H9 (cell line): ENCODE measurements around the gene SLC8B1. TPM values are rescaled to one million over a fixed set of nuclear protein-coding genes. Genes with fewer than 3 reads are reported as not detected.

Experiments
- DNase-seq: peaks from one replicate; pipeline ENCODE4 v3.0.0-alpha.2; 2017
- H2AFZ ChIP-seq: one replicate; pipeline ENCODE4 v1.6.1; 2013; ENCODE audit warnings: mild to moderate bottlenecking, low read length, control low read depth, moderate library complexity
- H2AK5ac ChIP-seq: 2 replicates; pipeline ENCODE4 v1.6.1; 2013; ENCODE audit warnings: low read length, control low read depth, mixed read lengths; ENCODE audit not compliant: insufficient read length
- H2BK120ac ChIP-seq: one replicate; pipeline ENCODE4 v1.6.1; 2013; ENCODE audit warnings: low read depth, mild to moderate bottlenecking, low read length, control low read depth, inconsistent platforms; ENCODE audit not compliant: poor library complexity, severe bottlenecking
- H2BK12ac ChIP-seq: 2 replicates; pipeline ENCODE4 v1.6.1; 2013; ENCODE audit warnings: low read length, control low read depth, mixed read lengths, low read depth; ENCODE audit not compliant: insufficient read length
- H2BK15ac ChIP-seq: 2 replicates; pipeline ENCODE4 v1.6.1; 2013; ENCODE audit warnings: low read depth, low read length, control low read depth
- H2BK20ac ChIP-seq: one replicate; pipeline ENCODE4 v1.6.1; 2013; ENCODE audit warnings: low read depth, mild to moderate bottlenecking, low read length, control low read depth, inconsistent platforms; ENCODE audit not compliant: poor library complexity, severe bottlenecking
- H2BK5ac ChIP-seq: 2 replicates; pipeline ENCODE4 v1.6.1; 2013; ENCODE audit warnings: low read length, control low read depth, mixed read lengths; ENCODE audit not compliant: insufficient read length
- H3K14ac ChIP-seq: 2 replicates; pipeline ENCODE4 v1.6.1; 2013; ENCODE audit warnings: low read length, control low read depth; ENCODE audit not compliant: insufficient read depth
- H3K18ac ChIP-seq: 2 replicates; pipeline ENCODE4 v1.6.1; 2013; ENCODE audit warnings: low read depth, mild to moderate bottlenecking, mixed read lengths, low read length, control low read depth; ENCODE audit not compliant: insufficient read length
- H3K23ac ChIP-seq: 2 replicates; pipeline ENCODE4 v1.6.1; 2013; ENCODE audit warnings: low read length, control low read depth, mixed read lengths, low read depth; ENCODE audit not compliant: insufficient read length
- H3K23me2 ChIP-seq: 2 replicates; pipeline ENCODE4 v1.6.1; 2013; ENCODE audit warnings: low read depth, mild to moderate bottlenecking, mixed read lengths, low read length, control low read depth; ENCODE audit not compliant: insufficient read length, poor library complexity, severe bottlenecking
- H3K27ac ChIP-seq: 2 replicates; pipeline ENCODE4 v1.5.1; 2013; ENCODE audit warnings: low read length, control low read depth, mixed read lengths, low read depth; ENCODE audit not compliant: insufficient read length
- H3K27me3 ChIP-seq: 2 replicates; pipeline ENCODE4 v1.6.1; 2013; ENCODE audit warnings: low read length, control low read depth, inconsistent platforms; ENCODE audit not compliant: insufficient read depth
- H3K4ac ChIP-seq: 2 replicates; pipeline ENCODE4 v1.6.1; 2013; ENCODE audit warnings: low read depth, mild to moderate bottlenecking, control low read depth, inconsistent platforms, low read length, moderate library complexity
- H3K4me1 ChIP-seq: 2 replicates; pipeline ENCODE4 v1.6.1; 2013; ENCODE audit warnings: low read length, control low read depth, inconsistent platforms; ENCODE audit not compliant: insufficient read depth
- H3K4me2 ChIP-seq: 2 replicates; pipeline ENCODE4 v1.6.1; 2013; ENCODE audit warnings: low read length, control low read depth, mixed read lengths; ENCODE audit not compliant: insufficient read length, insufficient read depth
- H3K56ac ChIP-seq: 2 replicates; pipeline ENCODE4 v1.6.1; 2013; ENCODE audit warnings: low read depth, mild to moderate bottlenecking, mixed read lengths, low read length, control low read depth; ENCODE audit not compliant: insufficient read length
- H3K79me1 ChIP-seq: 2 replicates; pipeline ENCODE4 v1.6.1; 2013; ENCODE audit warnings: low read depth, mild to moderate bottlenecking, moderate library complexity, low read length, control low read depth, inconsistent platforms; ENCODE audit not compliant: insufficient read depth, poor library complexity, severe bottlenecking
- H3K79me2 ChIP-seq: 2 replicates; pipeline ENCODE4 v1.6.1; 2013; ENCODE audit warnings: low read length, control low read depth, inconsistent platforms; ENCODE audit not compliant: insufficient read depth
- H3K9ac ChIP-seq: 2 replicates; pipeline ENCODE4 v1.6.1; 2013; ENCODE audit warnings: low read length, control low read depth, mixed read lengths; ENCODE audit not compliant: insufficient read length; ENCODE audit errors: extremely low read depth
- H3K9me3 ChIP-seq: one replicate; pipeline ENCODE4 v1.6.1; 2013; ENCODE audit warnings: low read depth, low read length, inconsistent platforms; ENCODE audit not compliant: control insufficient read depth
- H3T11ph ChIP-seq: one replicate; pipeline ENCODE4 v1.6.1; 2013; ENCODE audit warnings: mild to moderate bottlenecking, low read length, control low read depth, inconsistent platforms
- H4K20me1 ChIP-seq: one replicate; pipeline ENCODE4 v1.6.1; 2013; ENCODE audit not compliant: control insufficient read depth, insufficient read length, insufficient read depth
- H4K5ac ChIP-seq: 2 replicates; pipeline ENCODE4 v1.6.1; 2013; ENCODE audit warnings: low read depth, mild to moderate bottlenecking, mixed read lengths, low read length, control low read depth; ENCODE audit not compliant: insufficient read length
- H4K8ac ChIP-seq: replicated peaks from 2 replicates; pipeline ENCODE4 v1.6.1; 2013; ENCODE audit warnings: low read length, control low read depth, mixed read lengths, low read depth; ENCODE audit not compliant: insufficient read length
- H4K91ac ChIP-seq: 2 replicates; pipeline ENCODE4 v1.6.1; 2013; ENCODE audit warnings: low read depth, mild to moderate bottlenecking, moderate library complexity, mixed read lengths, low read length, control low read depth; ENCODE audit not compliant: insufficient read length
- H3K27ac Mint-ChIP-seq, 3 experiments: 2 replicates in 2 of 3; 3 replicates in 1 of 3; pipeline ENCODE4 v1.8.0; 2020 to 2021; ENCODE audit warnings: mixed read lengths in 3 of 3, mild to moderate bottlenecking in 1 of 3, moderate library complexity in 1 of 3
- H3K27me3 Mint-ChIP-seq: 2 replicates; pipeline ENCODE4 v1.8.0; 2021; ENCODE audit warnings: low read depth, mild to moderate bottlenecking, moderate library complexity, mixed read lengths
- H3K36me3 Mint-ChIP-seq, 3 experiments: 2 replicates in 2 of 3; 3 replicates in 1 of 3; pipeline ENCODE4 v1.8.0; 2020 to 2021; ENCODE audit warnings: low read depth in 3 of 3, mixed read lengths in 3 of 3; ENCODE audit not compliant: insufficient read depth in 1 of 3
- H3K4me1 Mint-ChIP-seq, 2 experiments: 2 replicates each; pipeline ENCODE4 v1.8.0; 2020; ENCODE audit warnings: mixed read lengths in 2 of 2
- H3K4me3 Mint-ChIP-seq, 2 experiments: 2 replicates in 1 of 2; 3 replicates in 1 of 2; pipeline ENCODE4 v1.8.0; 2020 to 2021; ENCODE audit warnings: mild to moderate bottlenecking in 2 of 2, mixed read lengths in 2 of 2, moderate library complexity in 1 of 2
- H3K9me3 Mint-ChIP-seq, 2 experiments: 2 replicates in 1 of 2; 3 replicates in 1 of 2; pipeline ENCODE4 v1.8.0; 2020; ENCODE audit warnings: mild to moderate bottlenecking in 2 of 2, mixed read lengths in 2 of 2, moderate library complexity in 1 of 2
- CTCF ChIP-seq: fragments of 200-600 bp; sonication (generic); conservative IDR thresholded peaks from 3 replicates; pipeline ENCODE4 v1.8.0; 2021; ENCODE audit warnings: antibody characterized with exemption, mild to moderate bottlenecking
- WGBS: extraction: QIAGEN DNeasy Blood & Tissue Kit; methylation state at CpG from one replicate; pipeline ENCODE4 v1.1.7; 2013; ENCODE audit warnings: missing lambda C conversion rate, low lambda C conversion rate, mixed read lengths; ENCODE audit not compliant: insufficient read length; ENCODE audit errors: extremely low coverage; 5-methylcytosine and 5-hydroxymethylcytosine counted together
- total RNA-seq: library from RNA; stranded (reverse); gene quantifications from 2 replicates; pipeline ENCODE4 v1.2.1, GENCODE V29; 2021

The SLC8B1 gene
- total RNA-seq, 1 experiment from 2014 or later, result 10.4 TPM

GRCh38 chr12:113333418-113333750, 1.5 kb downstream of the SLC8B1 start:
- no peak overlapping the region for H3T11ph ChIP-seq
- no peaks in the 10 kb centered on the region for H3K9me3 ChIP-seq
- Mint-ChIP-seq H3K4me3 (peak overlapping the region in 1 of 2 experiments; percentile 79; a peak in 3 of 5 replicates), H3K4me1 (peaks cover 17 to 25% of the 10 kb centered on the region in 2 experiments), H3K27ac (no peak overlapping the region), H3K9me3 (no peaks in the 10 kb centered on the region), H3K27me3 (peaks cover 24% of the 10 kb centered on the region), H3K36me3 (peaks cover 0 to 35% (median 24%) of the 10 kb centered on the region in 3 experiments; a peak in 5 of 7 replicates)
- TF ChIP-seq CTCF, result no peak
- H3K27ac ChIP-seq, result no peak overlapping the region
- no peaks in the 10 kb centered on the region for H4K20me1 ChIP-seq
- H2BK120ac ChIP-seq, result no peak overlapping the region
- no peak overlapping the region for H4K91ac ChIP-seq
- H3K23ac ChIP-seq, result no peak overlapping the region
- H3K4me2 ChIP-seq, result no peak overlapping the region
- no peak overlapping the region for H4K5ac ChIP-seq
- no CpG with 5 or more reads among the region's 5 CpGs for WGBS
- H2AK5ac ChIP-seq, result no peak overlapping the region
- H4K8ac ChIP-seq, result no peak overlapping the region
- H3K14ac ChIP-seq, result no peak overlapping the region
- no peak overlapping the region for H3K56ac ChIP-seq
- H2BK20ac ChIP-seq, result no peak overlapping the region
- H2AFZ ChIP-seq, result no peak overlapping the region
- no peaks in the 10 kb centered on the region for H3K79me2 ChIP-seq
- no peak overlapping the region for H3K9ac ChIP-seq
- peaks cover 8% of the 10 kb centered on the region for H3K23me2 ChIP-seq
- H2BK5ac ChIP-seq, result no peak overlapping the region
- H3K27me3 ChIP-seq, result peaks cover 3% of the 10 kb centered on the region; the same call in 1 of the 2 replicates
- H3K79me1 ChIP-seq, result no peaks in the 10 kb centered on the region
- H3K4ac ChIP-seq, result no peak overlapping the region
- no peaks in the 10 kb centered on the region for H3K4me1 ChIP-seq
- no peak overlapping the region for H2BK12ac ChIP-seq
- DNase-seq, result no peak
- no peak overlapping the region for H3K18ac ChIP-seq
- H2BK15ac ChIP-seq, result no peak overlapping the region
